WERI-Rb-1 (cell line): ENCODE measurements around the gene EEFSEC.

ENCODE experiments used
- DNase-seq: peaks from one replicate; pipeline ENCODE4 v3.0.0-alpha.2; 2020
- H3K27ac ChIP-seq: fragments of 250-450 bp; sonication (Bioruptor Pico); 2 replicates; pipeline ENCODE4 v1.5.1; 2020; ENCODE audit warnings: mild to moderate bottlenecking, moderate library complexity
- H3K27me3 ChIP-seq: fragments of 250-450 bp; sonication (Bioruptor Pico); 2 replicates; pipeline ENCODE4 v1.5.1; 2021; ENCODE audit warnings: mild to moderate bottlenecking, low read depth, moderate library complexity; ENCODE audit not compliant: insufficient read depth, severe bottlenecking
- H3K36me3 ChIP-seq: fragments of 250-450 bp; sonication (Bioruptor Pico); 2 replicates; pipeline ENCODE4 v1.5.1; 2020; ENCODE audit warnings: mild to moderate bottlenecking, moderate library complexity
- H3K4me3 ChIP-seq: 2 replicates; pipeline ENCODE4 v1.5.1; 2011; ENCODE audit warnings: low read depth, mild to moderate bottlenecking, control low read depth, low read length
- H3K9me3 ChIP-seq: fragments of 250-450 bp; sonication (Bioruptor Pico); 2 replicates; pipeline ENCODE4 v1.5.1; 2021; ENCODE audit warnings: mild to moderate bottlenecking, moderate library complexity; ENCODE audit not compliant: severe bottlenecking
- CTCF ChIP-seq: IDR thresholded peaks from 2 replicates; pipeline ENCODE4 v1.5.1; 2011; ENCODE audit warnings: low read depth, mild to moderate bottlenecking, control low read depth, inconsistent platforms, low read length

Gene EEFSEC

GRCh38 chr3:128215290-128215689, 62.0 kb downstream of the EEFSEC start:
- H3K9me3 ChIP-seq: no peaks in the 10 kb centered on the region
- H3K36me3 ChIP-seq: no peaks in the 10 kb centered on the region
- TF ChIP-seq CTCF: no peak
- no peak for DNase-seq
- H3K4me3 ChIP-seq: no peak overlapping the region
- no peak overlapping the region for H3K27ac ChIP-seq
- H3K27me3 ChIP-seq: no peaks in the 10 kb centered on the region

GRCh38 chr3:128215800-128216495, 62.7 kb downstream of the EEFSEC start:
- H3K27me3 ChIP-seq: no peaks in the 10 kb centered on the region
- no peak for TF ChIP-seq CTCF
- H3K36me3 ChIP-seq: no peaks in the 10 kb centered on the region
- no peak overlapping the region for H3K27ac ChIP-seq
- H3K4me3 ChIP-seq: no peak overlapping the region
- H3K9me3 ChIP-seq: no peaks in the 10 kb centered on the region
- DNase-seq: no peak

- Histone ChIP-seq H3K27ac (no peak overlapping the region), H3K9me3 (peaks cover 2% of the 10 kb centered on the region), H3K4me3 (no peak overlapping the region), H3K27me3 (no peaks in the 10 kb centered on the region), H3K36me3 (no peaks in the 10 kb centered on the region)
- no peak for TF ChIP-seq CTCF
- no peak for DNase-seq
These were observed 64.6 kb downstream of the EEFSEC start for GRCh38 chr3:128217702-128218547.

GRCh38 chr3:128218548-128219257, 65.4 kb downstream of the EEFSEC start:
- no peak for DNase-seq
- Histone ChIP-seq H3K4me3 (no peak overlapping the region), H3K27ac (no peak overlapping the region), H3K27me3 (no peaks in the 10 kb centered on the region), H3K36me3 (no peaks in the 10 kb centered on the region), H3K9me3 (peaks cover 7% of the 10 kb centered on the region)
- no peak for TF ChIP-seq CTCF

- H3K27ac ChIP-seq: no peak overlapping the region
- H3K27me3 ChIP-seq: no peaks in the 10 kb centered on the region
- H3K36me3 ChIP-seq: no peaks in the 10 kb centered on the region
- DNase-seq: no peak
- no peak for TF ChIP-seq CTCF
- H3K9me3 ChIP-seq: peaks cover 7% of the 10 kb centered on the region
- no peak overlapping the region for H3K4me3 ChIP-seq
These were observed 68.0 kb downstream of the EEFSEC start for GRCh38 chr3:128221328-128221727.
